IMR-90 (cell line): ENCODE measurements around the gene EIF2B5. TPM values are rescaled to one million over a fixed set of nuclear protein-coding genes. Genes with fewer than 3 reads are reported as not detected.

Source experiments
- ATAC-seq: fragments of 200-7000 bp; cut with Tn5 transposase; 2 replicates; pipeline ENCODE4 v1.9.1; 2020; ENCODE audit warnings: low read depth, mild to moderate bottlenecking, moderate library complexity
- BruUV-seq: library from RNA; stranded (reverse); fragments of 400-500 nt; replicated peaks from 2 replicates; lab custom pipeline; 2021; lab: Mats Ljungman, UMichigan
- CTCF ChIA-PET: fragments of 300-600 bp; formaldehyde crosslinking; extraction: SDS; loops from one replicate; lab custom pipeline; 2021; ENCODE audit warnings: antibody characterized with exemption; lab: Yijun Ruan, JAX
- POLR2A ChIA-PET: fragments of 300-600 bp; sonication (Branson Sonifier 250); formaldehyde crosslinking; loops from one replicate; lab custom pipeline; 2022; ENCODE audit warnings: antibody characterized with exemption; ENCODE audit not compliant: unreplicated experiment; lab: Charles Lee
- DNase-seq: peaks from one replicate; pipeline ENCODE4 v3.0.0; 2013
- H2AFZ ChIP-seq: replicated peaks from 2 replicates; pipeline ENCODE3; 2013; ENCODE audit warnings: low read length, mild to moderate bottlenecking; ENCODE audit not compliant: poor library complexity
- H2AK5ac ChIP-seq: 2 replicates; pipeline ENCODE4 v1.6.1; 2013; ENCODE audit warnings: low read depth, low read length, inconsistent platforms
- H2AK9ac ChIP-seq: replicated peaks from 2 replicates; pipeline ENCODE3; 2013; ENCODE audit warnings: mild to moderate bottlenecking, low read depth, low read length, moderate library complexity; ENCODE audit not compliant: poor library complexity
- H2BK120ac ChIP-seq: 2 replicates; pipeline ENCODE4 v1.6.1; 2013; ENCODE audit warnings: low read depth, low read length, inconsistent platforms
- H2BK15ac ChIP-seq: 3 replicates; pipeline ENCODE4 v1.6.1; 2013; ENCODE audit warnings: low read depth, low read length, inconsistent platforms
- H2BK20ac ChIP-seq: 2 replicates; pipeline ENCODE4 v1.6.1; 2013; ENCODE audit warnings: low read depth, mild to moderate bottlenecking, inconsistent platforms, low read length, moderate library complexity
- H2BK5ac ChIP-seq: 2 replicates; pipeline ENCODE4 v1.6.1; 2013; ENCODE audit warnings: mild to moderate bottlenecking, low read depth, low read length, inconsistent platforms; ENCODE audit not compliant: poor library complexity, severe bottlenecking
- H3K14ac ChIP-seq: replicated peaks from 2 replicates; pipeline ENCODE4 v1.6.1; 2013; ENCODE audit warnings: low read depth, low read length, inconsistent platforms
- H3K18ac ChIP-seq: 2 replicates; pipeline ENCODE4 v1.6.1; 2013; ENCODE audit warnings: low read depth, low read length, control low read depth
- H3K23ac ChIP-seq: 2 replicates; pipeline ENCODE4 v1.6.1; 2013; ENCODE audit warnings: low read depth, low read length, inconsistent platforms
- H3K27ac ChIP-seq: 2 replicates; pipeline ENCODE4 v1.5.1; 2013; ENCODE audit warnings: mild to moderate bottlenecking, control low read depth, low read length; ENCODE audit not compliant: insufficient read depth
- H3K27me3 ChIP-seq: 2 replicates; pipeline ENCODE4 v1.6.1; 2013; ENCODE audit warnings: low read length; ENCODE audit not compliant: control insufficient read depth, insufficient read depth
- H3K36me3 ChIP-seq: 2 replicates; pipeline ENCODE4 v1.6.1; 2013; ENCODE audit warnings: low read length, mixed read lengths; ENCODE audit not compliant: control insufficient read depth, insufficient read depth
- H3K4ac ChIP-seq: 2 replicates; pipeline ENCODE4 v1.6.1; 2013; ENCODE audit warnings: low read depth, low read length, inconsistent platforms
- H3K4me1 ChIP-seq: 2 replicates; pipeline ENCODE4 v1.6.1; 2013; ENCODE audit warnings: low read length, mixed read lengths; ENCODE audit not compliant: control insufficient read depth, insufficient read depth
- H3K4me2 ChIP-seq: 2 replicates; pipeline ENCODE4 v1.6.1; 2013; ENCODE audit warnings: low read depth, mild to moderate bottlenecking, control low read depth, low read length, moderate library complexity
- H3K4me3 ChIP-seq: 2 replicates; pipeline ENCODE4 v1.5.1; 2013; ENCODE audit warnings: low read depth, mild to moderate bottlenecking, control low read depth, low read length, moderate library complexity; ENCODE audit not compliant: insufficient read depth
- H3K56ac ChIP-seq: 2 replicates; pipeline ENCODE4 v1.6.1; 2013; ENCODE audit warnings: low read length, inconsistent platforms; ENCODE audit not compliant: insufficient read depth; ENCODE audit errors: extremely low read depth
- H3K79me1 ChIP-seq, 2 experiments: 2 replicates each; pipeline ENCODE4 v1.6.1; 2013; ENCODE audit warnings: low read length in 2 of 2, inconsistent platforms in 1 of 2, low read depth in 1 of 2
- H3K9ac ChIP-seq: 2 replicates; pipeline ENCODE4 v1.6.1; 2013; ENCODE audit warnings: low read depth, low read length, control low read depth
- H3K9me1 ChIP-seq: 2 replicates; pipeline ENCODE4 v1.6.1; 2013; ENCODE audit warnings: low read length, inconsistent platforms; ENCODE audit not compliant: insufficient read depth
- H3K9me3 ChIP-seq: 2 replicates; pipeline ENCODE4 v1.6.1; 2013; ENCODE audit warnings: low read length; ENCODE audit not compliant: control insufficient read depth, insufficient read depth
- H4K20me1 ChIP-seq: 2 replicates; pipeline ENCODE4 v1.6.1; 2013; ENCODE audit warnings: low read length, inconsistent platforms; ENCODE audit not compliant: insufficient read depth
- H4K5ac ChIP-seq: 2 replicates; pipeline ENCODE4 v1.6.1; 2013; ENCODE audit warnings: mild to moderate bottlenecking, low read depth, low read length, control low read depth
- H4K8ac ChIP-seq, 2 experiments: 2 replicates each; pipeline ENCODE4 v1.6.1; 2013; ENCODE audit warnings: low read depth in 2 of 2, low read length in 2 of 2, control low read depth in 1 of 2, inconsistent platforms in 1 of 2
- H4K91ac ChIP-seq: 2 replicates; pipeline ENCODE4 v1.6.1; 2013; ENCODE audit warnings: low read depth, low read length, inconsistent platforms; ENCODE audit not compliant: insufficient read depth
- CEBPB ChIP-seq: IDR thresholded peaks from 2 replicates; pipeline ENCODE4 v1.6.1; 2012; ENCODE audit warnings: low read depth, low read length, improper control_type of control experiment
- FOS ChIP-seq: fragments of 150-350 bp; IDR thresholded peaks from 2 replicates; pipeline ENCODE4 v1.6.1; 2016; ENCODE audit warnings: low read depth, low read length
- MAZ ChIP-seq: IDR thresholded peaks from 2 replicates; pipeline ENCODE4 v1.6.1; 2012; ENCODE audit warnings: low read depth, mild to moderate bottlenecking, low read length, improper control_type of control experiment, moderate library complexity, borderline replicate concordance
- NFE2L2 ChIP-seq: fragments of 150-350 bp; IDR thresholded peaks from 2 replicates; pipeline ENCODE4 v1.6.1; 2016; ENCODE audit warnings: low read depth, mild to moderate bottlenecking, low read length
- POLR2A ChIP-seq: IDR thresholded peaks from 2 replicates; pipeline ENCODE4 v1.6.1; 2012; ENCODE audit warnings: mild to moderate bottlenecking, low read depth, low read length
- RFX5 ChIP-seq: IDR thresholded peaks from 2 replicates; pipeline ENCODE4 v1.8.0; 2012; ENCODE audit warnings: low read depth, mild to moderate bottlenecking, low read length, moderate library complexity
- SMC3 ChIP-seq: fragments of 150-350 bp; IDR thresholded peaks from 2 replicates; pipeline ENCODE4 v1.6.1; 2016; ENCODE audit warnings: low read depth, mild to moderate bottlenecking, antibody characterized with exemption, low read length, moderate library complexity
- WGBS, 2 experiments: methylation state at CpG; one replicate each; pipeline versions ENCODE4 v1.1.5 to v1.1.7; 2013; ENCODE audit warnings: missing lambda C conversion rate in 2 of 2; ENCODE audit not compliant: insufficient read length in 1 of 2; ENCODE audit errors: extremely low coverage in 2 of 2; 5-methylcytosine and 5-hydroxymethylcytosine counted together
- dilution Hi-C: fragments of 300-500 bp; cut with HindIII; formaldehyde crosslinking; loops from one replicate; pipeline ENCODE4 v1.14.3; 2018; ENCODE audit warnings: low sequenced_read_pairs; ENCODE audit not compliant: unreplicated experiment
- in situ Hi-C: fragments of 300-500 bp; cut with MboI; formaldehyde crosslinking; loops from 3 replicates; pipeline ENCODE4 v1.14.3; 2019; ENCODE audit warnings: low sequenced_read_pairs, inconsistent platforms, mixed read lengths
- intact Hi-C: fragments of 100-400 bp; cut with micrococcal nuclease; formaldehyde crosslinking; loops from 2 replicates; pipeline ENCODE4 v1.10.0; 2022
- polyA plus RNA-seq, 3 experiments: library from polyadenylated mRNA; depleted of rRNA; stranded (reverse); fragments of >200 nt; gene quantifications; 2 replicates each; pipeline ENCODE4 v1.2.3, GENCODE V29; 2012; ENCODE audit warnings: low replicate concordance in 1 of 3
- total RNA-seq: library from RNA; depleted of rRNA; stranded (reverse); fragments of >200 nt; gene quantifications from 2 replicates; pipeline ENCODE4 v1.2.3, GENCODE V29; 2012
- TF ChIP-seq, protein P1 (sequence below): conservative IDR thresholded peaks from 2 replicates; pipeline ENCODE4 v1.5.1; 2012; ENCODE audit warnings: mild to moderate bottlenecking, low read depth, low read length, improper control_type of control experiment

EIF2B5 gene
- total and polyA plus RNA-seq, 2 of the 4 experiments (the other 2 are of a cell fraction): 31.7 to 37.6 TPM

GRCh38 chr3:184145751-184146270, 10.7 kb downstream of the EIF2B5 start:
- peaks cover 40% of the 10 kb centered on the region for H3K36me3 ChIP-seq
- no peak overlapping the region for H3K56ac ChIP-seq
- no peak overlapping the region for H2BK20ac ChIP-seq
- no peak overlapping the region for H3K4ac ChIP-seq
- no peak overlapping the region for H2AK5ac ChIP-seq
- H3K9ac ChIP-seq: no peak overlapping the region
- H4K91ac ChIP-seq: no peak overlapping the region
- CTCF ChIA-PET: no interaction called here
- 100% methylated on average over 3 of the region's 8 CpGs; no CpG with 5 or more reads in 1 of the 2 experiments for WGBS, 2 experiments
- no peak overlapping the region for H2BK5ac ChIP-seq
- POLR2A ChIA-PET: no interaction called here
- no peak overlapping the region for H4K8ac ChIP-seq
- H2BK120ac ChIP-seq: no peak overlapping the region
- H4K20me1 ChIP-seq: peaks cover 15% of the 10 kb centered on the region
- BruUV-seq: no TSS peak
- H2AK9ac ChIP-seq: no peak overlapping the region
- peaks cover 8 to 15% of the 10 kb centered on the region in 2 experiments for H3K79me1 ChIP-seq
- dilution Hi-C loops (no loop called here), in situ Hi-C loops (no loop called here), intact Hi-C loops (loop anchor here (1.0 to 5.0 kb wide), 2 partner anchors 106 to 143 kb away; no protein-coding TSS in a partner anchor)
- H3K23ac ChIP-seq: no peak overlapping the region
- H2AFZ ChIP-seq: no peak overlapping the region
- no peak overlapping the region for H3K14ac ChIP-seq
- no peaks in the 10 kb centered on the region; the same call in 1 of the 2 replicates for H3K9me1 ChIP-seq
- H3K4me3 ChIP-seq: no peak overlapping the region
- H4K5ac ChIP-seq: no peak overlapping the region
- H3K27ac ChIP-seq: no peak overlapping the region
- H3K18ac ChIP-seq: no peak overlapping the region
- TF ChIP-seq POLR2A: no peak
- TF ChIP-seq SMC3: no peak
- TF ChIP-seq MAZ: no peak
- TF ChIP-seq RFX5: no peak
- no peak for TF ChIP-seq FOS
- TF ChIP-seq NFE2L2: no peak
- TF ChIP-seq, protein P1, sequence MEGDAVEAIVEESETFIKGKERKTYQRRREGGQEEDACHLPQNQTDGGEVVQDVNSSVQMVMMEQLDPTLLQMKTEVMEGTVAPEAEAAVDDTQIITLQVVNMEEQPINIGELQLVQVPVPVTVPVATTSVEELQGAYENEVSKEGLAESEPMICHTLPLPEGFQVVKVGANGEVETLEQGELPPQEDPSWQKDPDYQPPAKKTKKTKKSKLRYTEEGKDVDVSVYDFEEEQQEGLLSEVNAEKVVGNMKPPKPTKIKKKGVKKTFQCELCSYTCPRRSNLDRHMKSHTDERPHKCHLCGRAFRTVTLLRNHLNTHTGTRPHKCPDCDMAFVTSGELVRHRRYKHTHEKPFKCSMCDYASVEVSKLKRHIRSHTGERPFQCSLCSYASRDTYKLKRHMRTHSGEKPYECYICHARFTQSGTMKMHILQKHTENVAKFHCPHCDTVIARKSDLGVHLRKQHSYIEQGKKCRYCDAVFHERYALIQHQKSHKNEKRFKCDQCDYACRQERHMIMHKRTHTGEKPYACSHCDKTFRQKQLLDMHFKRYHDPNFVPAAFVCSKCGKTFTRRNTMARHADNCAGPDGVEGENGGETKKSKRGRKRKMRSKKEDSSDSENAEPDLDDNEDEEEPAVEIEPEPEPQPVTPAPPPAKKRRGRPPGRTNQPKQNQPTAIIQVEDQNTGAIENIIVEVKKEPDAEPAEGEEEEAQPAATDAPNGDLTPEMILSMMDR: no peak
- no peak for TF ChIP-seq CEBPB
- DNase-seq (no peak), ATAC-seq (no peak)
- H2BK15ac ChIP-seq: no peak overlapping the region
- no peak overlapping the region for H3K4me2 ChIP-seq
- H3K9me3 ChIP-seq: no peaks in the 10 kb centered on the region
- H3K27me3 ChIP-seq: no peaks in the 10 kb centered on the region
- H3K4me1 ChIP-seq: 0 out of 2 replicates have a peak, but pooled peaks cover 2% of the 10 kb centered on the region
